Left ventricle myocardium inferior (tissue), 1 donor: ENCODE measurements around the gene SNX18. TPM values are rescaled to one million over a fixed set of nuclear protein-coding genes. Genes with fewer than 3 reads are reported as not detected.

ENCODE experiments used
- DNase-seq: peaks from one replicate; pipeline ENCODE4 v3.0.0-alpha.2; 2020
- H3K27ac ChIP-seq: fragments of 200-600 bp; replicated peaks from 2 replicates; pipeline ENCODE4 v1.8.0; 2021
- H3K27me3 ChIP-seq: fragments of 200-600 bp; 2 replicates; pipeline ENCODE4 v1.8.0; 2021; ENCODE audit warnings: low read depth
- H3K36me3 ChIP-seq: fragments of 200-600 bp; 2 replicates; pipeline ENCODE4 v1.8.0; 2021
- H3K4me1 ChIP-seq: fragments of 200-600 bp; 2 replicates; pipeline ENCODE4 v1.8.0; 2021
- H3K4me3 ChIP-seq: fragments of 200-600 bp; 2 replicates; pipeline ENCODE4 v1.8.0; 2021; ENCODE audit warnings: mild to moderate bottlenecking, moderate library complexity
- H3K9me3 ChIP-seq: fragments of 200-600 bp; replicated peaks from 2 replicates; pipeline ENCODE4 v1.8.0; 2021
- intact Hi-C: fragments of 100-400 bp; cut with micrococcal nuclease; formaldehyde crosslinking; loops from one replicate; pipeline ENCODE4 v1.11.0; 2022
- total RNA-seq: library from RNA; stranded (reverse); fragmentation: NEBNext Ultra II Directional; extraction: Animal tissue kit (Norgen Biotek cat#: 25700); gene quantifications from one replicate; pipeline ENCODE4 v1.2.1, GENCODE V29; 2021
- TF ChIP-seq, protein P1 (sequence below): fragments of 200-600 bp; IDR thresholded peaks from 2 replicates; pipeline ENCODE4 v1.8.0; 2021; ENCODE audit warnings: antibody characterized with exemption, mild to moderate bottlenecking, borderline replicate concordance
- donor health status: DM: no; HTN: yes; CAD: no; lungs with severe emphysema.

The SNX18 gene
- total RNA-seq, 1 donor from 2014 or later = 28.7 TPM

DNA sequence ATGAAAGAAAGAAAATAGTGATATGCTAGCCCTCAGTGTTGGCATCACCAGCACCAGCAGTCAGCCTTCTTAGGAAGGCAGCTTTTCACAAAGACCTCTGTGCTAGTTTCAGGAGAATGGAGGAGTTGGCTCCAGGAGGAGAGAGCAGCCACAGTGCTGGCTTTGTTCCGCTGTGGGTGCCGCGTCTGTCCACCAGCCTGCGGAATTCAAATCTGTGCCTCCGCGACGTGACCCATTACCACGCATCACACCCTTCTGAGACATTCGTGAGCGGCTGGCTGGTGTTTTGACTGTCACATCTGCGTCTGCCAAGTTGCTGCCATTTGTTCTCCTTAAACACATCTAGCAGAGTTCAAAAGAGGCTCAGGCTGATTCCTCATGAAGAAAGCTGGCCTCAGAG, 34.4 kb downstream of the SNX18 start:
- TF ChIP-seq, protein P1, sequence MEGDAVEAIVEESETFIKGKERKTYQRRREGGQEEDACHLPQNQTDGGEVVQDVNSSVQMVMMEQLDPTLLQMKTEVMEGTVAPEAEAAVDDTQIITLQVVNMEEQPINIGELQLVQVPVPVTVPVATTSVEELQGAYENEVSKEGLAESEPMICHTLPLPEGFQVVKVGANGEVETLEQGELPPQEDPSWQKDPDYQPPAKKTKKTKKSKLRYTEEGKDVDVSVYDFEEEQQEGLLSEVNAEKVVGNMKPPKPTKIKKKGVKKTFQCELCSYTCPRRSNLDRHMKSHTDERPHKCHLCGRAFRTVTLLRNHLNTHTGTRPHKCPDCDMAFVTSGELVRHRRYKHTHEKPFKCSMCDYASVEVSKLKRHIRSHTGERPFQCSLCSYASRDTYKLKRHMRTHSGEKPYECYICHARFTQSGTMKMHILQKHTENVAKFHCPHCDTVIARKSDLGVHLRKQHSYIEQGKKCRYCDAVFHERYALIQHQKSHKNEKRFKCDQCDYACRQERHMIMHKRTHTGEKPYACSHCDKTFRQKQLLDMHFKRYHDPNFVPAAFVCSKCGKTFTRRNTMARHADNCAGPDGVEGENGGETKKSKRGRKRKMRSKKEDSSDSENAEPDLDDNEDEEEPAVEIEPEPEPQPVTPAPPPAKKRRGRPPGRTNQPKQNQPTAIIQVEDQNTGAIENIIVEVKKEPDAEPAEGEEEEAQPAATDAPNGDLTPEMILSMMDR = no peak
- Histone ChIP-seq H3K4me3 (no peak overlapping the region), H3K4me1 (peaks cover 26% of the 10 kb centered on the region), H3K36me3 (peaks cover 7% of the 10 kb centered on the region), H3K9me3 (no peaks in the 10 kb centered on the region), H3K27ac (no peak overlapping the region), H3K27me3 (no peaks in the 10 kb centered on the region)
- DNase-seq = no peak
- intact Hi-C loops = no loop called here

DNA sequence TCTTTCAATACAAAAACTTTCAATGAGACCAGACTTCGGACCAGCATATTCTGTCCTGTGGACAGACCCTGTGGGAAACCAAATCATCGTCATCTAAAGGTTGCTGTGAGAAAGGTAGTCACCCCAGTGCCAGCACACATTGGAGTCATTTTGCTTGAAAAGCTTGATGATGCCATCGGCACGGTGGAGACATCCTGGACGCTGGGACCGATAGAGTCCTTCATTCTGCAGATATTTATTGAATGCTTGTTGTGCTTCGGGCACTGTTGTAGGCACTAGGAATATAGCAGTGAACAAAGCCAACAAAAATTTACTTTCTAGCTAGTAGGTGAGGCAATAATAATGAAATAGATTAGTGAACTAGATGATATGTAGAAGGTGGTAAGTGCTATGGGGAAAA, 34.9 kb downstream of the SNX18 start:
- intact Hi-C loops = no loop called here

DNA sequence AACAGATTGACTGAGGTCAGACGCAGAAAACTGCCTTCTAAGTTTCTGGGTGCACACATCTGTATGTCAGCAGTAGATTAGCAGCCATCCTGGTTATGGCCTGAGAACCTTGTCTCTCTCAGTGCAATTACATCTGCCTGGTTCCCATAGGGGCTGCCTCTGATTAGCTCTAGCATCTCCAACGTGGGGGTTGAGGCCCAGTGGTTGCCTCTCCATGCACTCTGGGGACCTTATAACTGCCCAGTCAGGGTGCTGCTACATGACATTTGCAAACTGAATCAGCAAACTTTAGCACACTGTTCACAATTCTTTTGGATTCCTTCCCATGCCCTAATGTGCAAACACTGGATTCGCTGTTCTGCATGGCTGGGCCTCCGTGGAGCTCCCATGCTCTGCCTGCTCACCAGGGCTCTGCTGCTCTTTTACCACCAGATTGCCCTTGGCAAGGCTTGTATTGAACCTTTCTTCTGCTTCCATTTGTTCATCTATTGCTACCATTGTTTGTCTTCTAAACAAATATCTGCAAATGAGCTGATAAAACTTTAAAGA, 36.2 kb downstream of the SNX18 start:
- Histone ChIP-seq H3K4me1 (peaks cover 13% of the 10 kb centered on the region), H3K4me3 (no peak overlapping the region), H3K9me3 (no peaks in the 10 kb centered on the region), H3K27ac (no peak overlapping the region), H3K27me3 (no peaks in the 10 kb centered on the region), H3K36me3 (peaks cover 7% of the 10 kb centered on the region)
- intact Hi-C loops = no loop called here
- TF ChIP-seq, protein P1 = no peak
- DNase-seq = no peak

More for the DNA sequence above, 34.9 kb downstream of the SNX18 start:
- Histone ChIP-seq H3K9me3 (no peaks in the 10 kb centered on the region), H3K27me3 (no peaks in the 10 kb centered on the region), H3K4me3 (no peak overlapping the region), H3K36me3 (peaks cover 7% of the 10 kb centered on the region), H3K4me1 (peaks cover 21% of the 10 kb centered on the region), H3K27ac (no peak overlapping the region)
- TF ChIP-seq, protein P1 = no peak
- DNase-seq = no peak

DNA sequence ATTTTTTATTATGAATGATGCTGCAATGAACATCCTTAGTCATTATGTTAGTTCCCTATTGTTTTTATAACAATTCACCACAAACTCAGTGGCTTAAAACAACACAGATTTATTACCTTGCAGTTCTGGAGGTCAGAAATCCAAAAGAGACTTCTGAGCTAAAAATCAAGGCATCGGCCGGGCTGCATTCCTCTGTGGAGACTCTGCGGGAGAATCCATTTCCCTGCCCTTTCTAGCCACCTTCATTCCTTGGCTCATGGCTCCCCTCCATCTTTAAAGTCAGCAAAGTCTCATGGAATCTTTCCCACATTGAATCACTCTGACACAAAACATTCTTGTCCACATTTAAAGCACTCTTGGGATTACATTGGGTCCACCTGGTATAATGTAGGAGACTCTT, 38.6 kb downstream of the SNX18 start:
- intact Hi-C loops = no loop called here
- no peak overlapping the region for H3K4me3 ChIP-seq
- no peak for DNase-seq
- no peak overlapping the region for H3K27ac ChIP-seq
- TF ChIP-seq, protein P1 = no peak
- no peaks in the 10 kb centered on the region for H3K27me3 ChIP-seq
- H3K36me3 ChIP-seq = peaks cover 7% of the 10 kb centered on the region
- peaks cover 12% of the 10 kb centered on the region for H3K4me1 ChIP-seq
- no peaks in the 10 kb centered on the region for H3K9me3 ChIP-seq

DNA sequence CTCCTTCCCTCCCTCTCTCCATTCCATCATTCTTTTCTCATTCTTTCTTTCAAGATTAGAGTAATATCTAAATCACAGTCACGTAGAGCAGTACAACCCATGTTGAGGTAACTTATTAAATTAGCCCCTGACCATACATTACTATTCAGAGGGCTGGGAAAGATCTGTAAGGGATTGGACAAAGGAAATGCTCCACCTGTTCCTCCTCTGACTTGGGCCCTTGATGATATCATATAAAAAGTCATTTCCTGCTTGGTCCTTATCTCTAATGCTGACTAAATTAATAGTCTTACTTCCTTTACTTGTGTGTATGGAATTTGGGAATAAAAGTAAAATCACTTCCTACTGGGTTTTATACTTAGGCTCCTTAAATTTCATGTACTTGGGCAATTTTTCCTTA, 40.8 kb downstream of the SNX18 start:
- no peaks in the 10 kb centered on the region for H3K36me3 ChIP-seq
- H3K27ac ChIP-seq = peak overlapping the region; percentile 61

More for the DNA sequence above, 40.8 kb downstream of the SNX18 start:
- Histone ChIP-seq H3K4me1 (peaks cover 9% of the 10 kb centered on the region), H3K4me3 (no peak overlapping the region), H3K27me3 (no peaks in the 10 kb centered on the region), H3K9me3 (no peaks in the 10 kb centered on the region)
- no peak for DNase-seq
- TF ChIP-seq, protein P1 = no peak
- intact Hi-C loops = no loop called here
